WTC11 (cell line): ENCODE results near the gene TMEM229B. TPM values are rescaled to one million over a fixed set of nuclear protein-coding genes. Genes with fewer than 3 reads are reported as not detected.

ENCODE experiments used
- ATAC-seq: fragments of 200-7000 bp; cut with Tn5 transposase; 2 replicates; pipeline ENCODE4 v1.10.0; 2021; ENCODE audit warnings: mild to moderate bottlenecking, moderate library complexity
- CTCF ChIA-PET: fragments of 300-600 bp; sonication (Branson Sonifier 250); formaldehyde crosslinking; loops from one replicate; lab custom pipeline; 2021; ENCODE audit warnings: antibody characterized with exemption; lab: Charles Lee
- POLR2A ChIA-PET: fragments of 350-600 bp; sonication (Branson Sonifier 250); formaldehyde crosslinking; loops from one replicate; lab custom pipeline; 2021; ENCODE audit warnings: antibody characterized with exemption; lab: Charles Lee
- DNase-seq: peaks from one replicate; pipeline ENCODE4 v3.0.0; 2021; ENCODE audit warnings: low spot score
- H3K27ac Mint-ChIP-seq: 2 replicates; pipeline ENCODE4 v1.8.0; 2021; ENCODE audit warnings: mixed read lengths
- H3K27me3 Mint-ChIP-seq: 2 replicates; pipeline ENCODE4 v1.8.0; 2021; ENCODE audit warnings: low read depth, mild to moderate bottlenecking, moderate library complexity, mixed read lengths
- H3K36me3 Mint-ChIP-seq: 2 replicates; pipeline ENCODE4 v1.8.0; 2021; ENCODE audit warnings: mixed read lengths
- H3K4me1 Mint-ChIP-seq: 2 replicates; pipeline ENCODE4 v1.8.0; 2022; ENCODE audit warnings: mixed read lengths
- H3K4me3 Mint-ChIP-seq: 2 replicates; pipeline ENCODE4 v1.8.0; 2021; ENCODE audit warnings: mild to moderate bottlenecking, moderate library complexity, mixed read lengths
- H3K9me3 Mint-ChIP-seq: 2 replicates; pipeline ENCODE4 v1.8.0; 2021; ENCODE audit warnings: mixed read lengths
- ARID4B ChIP-seq: sonication (generic); formaldehyde crosslinking; IDR thresholded peaks from 2 replicates; pipeline ENCODE4 v1.8.0; 2023; ENCODE audit warnings: missing genetic modification reagents, mild to moderate bottlenecking, borderline replicate concordance
- CREB1 ChIP-seq: sonication (generic); formaldehyde crosslinking; IDR thresholded peaks from 2 replicates; pipeline ENCODE4 v1.8.0; 2023; ENCODE audit warnings: mild to moderate bottlenecking, missing genetic modification reagents
- IRF2 ChIP-seq: sonication (generic); formaldehyde crosslinking; IDR thresholded peaks from 2 replicates; pipeline ENCODE4 v1.8.0; 2022; ENCODE audit warnings: low read depth, missing genetic modification reagents, borderline replicate concordance
- MAX ChIP-seq: sonication (generic); formaldehyde crosslinking; IDR thresholded peaks from 2 replicates; pipeline ENCODE4 v1.8.0; 2022; ENCODE audit warnings: mild to moderate bottlenecking, missing genetic modification reagents
- SP1 ChIP-seq: sonication (generic); formaldehyde crosslinking; conservative IDR thresholded peaks from 2 replicates; pipeline ENCODE4 v1.8.1; 2022; ENCODE audit warnings: missing genetic modification reagents
- STAT6 ChIP-seq: sonication (generic); formaldehyde crosslinking; conservative IDR thresholded peaks from 2 replicates; pipeline ENCODE4 v1.8.1; 2023; ENCODE audit warnings: mild to moderate bottlenecking, low read depth, missing genetic modification reagents, moderate library complexity
- ZNF138 ChIP-seq: sonication (generic); formaldehyde crosslinking; conservative IDR thresholded peaks from 2 replicates; pipeline ENCODE4 v1.8.1; 2022; ENCODE audit warnings: mild to moderate bottlenecking, moderate library complexity, missing genetic modification reagents
- ZNF416 ChIP-seq: fragments of 250-450 bp; sonication (Bioruptor Pico); IDR thresholded peaks from 2 replicates; pipeline ENCODE4 v1.9.0; 2021; ENCODE audit warnings: mild to moderate bottlenecking, inconsistent platforms
- ZSCAN18 ChIP-seq: fragments of 250-450 bp; sonication (Bioruptor Pico); IDR thresholded peaks from 2 replicates; pipeline ENCODE4 v2.1.2; 2022; ENCODE audit warnings: mild to moderate bottlenecking, moderate library complexity
- microRNA-seq: library from miRNA; unstranded; fragments of <30 nt; microRNA quantifications from one replicate; pipeline ENCODE4 v1.2.0, GENCODE V29; 2022; ENCODE audit warnings: borderline number of aligned reads
- total RNA-seq: library from RNA; stranded (reverse); gene quantifications from 3 replicates; pipeline ENCODE4 v1.2.3, GENCODE V29; 2021
- TF ChIP-seq, protein P1 (sequence below): fragments of 200-600 bp; IDR thresholded peaks from 2 replicates; pipeline ENCODE4 v1.8.0; 2022; ENCODE audit warnings: antibody characterized with exemption

TMEM229B gene
- total RNA-seq, 1 experiment from 2014 or later: 0.90 TPM

DNA sequence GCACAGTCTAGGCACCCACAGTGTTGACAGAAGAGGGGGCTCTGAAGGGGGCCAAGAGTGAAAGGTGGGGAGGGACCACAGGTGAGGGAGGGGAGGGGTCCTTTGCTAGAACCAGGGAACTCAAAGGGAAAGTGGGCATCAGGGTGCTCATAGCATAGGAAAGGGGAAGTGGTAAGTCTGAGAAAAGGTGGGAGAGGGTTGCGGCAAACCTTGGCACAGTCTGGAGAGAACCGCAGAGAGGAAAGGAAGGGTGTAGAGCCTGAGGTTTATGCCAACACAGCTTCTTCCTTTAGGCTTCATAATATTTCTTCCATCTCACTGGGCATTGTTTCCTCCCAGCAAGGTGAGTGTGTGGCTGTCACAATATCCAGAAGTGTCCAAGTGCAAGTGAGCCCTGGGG lies 65.1 kb downstream of the TMEM229B start:
- CTCF ChIA-PET: interaction anchor here (1.0 kb wide), 1 partner anchor 104 kb away, joined by 4 read pairs; no protein-coding TSS in a partner anchor
- Mint-ChIP-seq H3K27ac (no peak overlapping the region), H3K27me3 (peaks cover 2% of the 10 kb centered on the region; the same call in 1 of the 2 replicates), H3K9me3 (no peaks in the 10 kb centered on the region), H3K4me1 (peaks cover 8% of the 10 kb centered on the region), H3K36me3 (no peaks in the 10 kb centered on the region), H3K4me3 (no peak overlapping the region)
- POLR2A ChIA-PET: no interaction called here
- TF ChIP-seq CREB1 (CRISPR knock-in tag) (no peak), ZSCAN18 (CRISPR knock-in tag) (no peak), MAX (CRISPR knock-in tag) (no peak), ZNF138 (no peak), SP1 (CRISPR knock-in tag) (no peak), IRF2 (CRISPR knock-in tag) (no peak), ZNF416 (CRISPR knock-in tag) (no peak)
- TF ChIP-seq, protein P1, sequence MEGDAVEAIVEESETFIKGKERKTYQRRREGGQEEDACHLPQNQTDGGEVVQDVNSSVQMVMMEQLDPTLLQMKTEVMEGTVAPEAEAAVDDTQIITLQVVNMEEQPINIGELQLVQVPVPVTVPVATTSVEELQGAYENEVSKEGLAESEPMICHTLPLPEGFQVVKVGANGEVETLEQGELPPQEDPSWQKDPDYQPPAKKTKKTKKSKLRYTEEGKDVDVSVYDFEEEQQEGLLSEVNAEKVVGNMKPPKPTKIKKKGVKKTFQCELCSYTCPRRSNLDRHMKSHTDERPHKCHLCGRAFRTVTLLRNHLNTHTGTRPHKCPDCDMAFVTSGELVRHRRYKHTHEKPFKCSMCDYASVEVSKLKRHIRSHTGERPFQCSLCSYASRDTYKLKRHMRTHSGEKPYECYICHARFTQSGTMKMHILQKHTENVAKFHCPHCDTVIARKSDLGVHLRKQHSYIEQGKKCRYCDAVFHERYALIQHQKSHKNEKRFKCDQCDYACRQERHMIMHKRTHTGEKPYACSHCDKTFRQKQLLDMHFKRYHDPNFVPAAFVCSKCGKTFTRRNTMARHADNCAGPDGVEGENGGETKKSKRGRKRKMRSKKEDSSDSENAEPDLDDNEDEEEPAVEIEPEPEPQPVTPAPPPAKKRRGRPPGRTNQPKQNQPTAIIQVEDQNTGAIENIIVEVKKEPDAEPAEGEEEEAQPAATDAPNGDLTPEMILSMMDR: no peak
- DNase-seq (no peak), ATAC-seq (no peak)

DNA sequence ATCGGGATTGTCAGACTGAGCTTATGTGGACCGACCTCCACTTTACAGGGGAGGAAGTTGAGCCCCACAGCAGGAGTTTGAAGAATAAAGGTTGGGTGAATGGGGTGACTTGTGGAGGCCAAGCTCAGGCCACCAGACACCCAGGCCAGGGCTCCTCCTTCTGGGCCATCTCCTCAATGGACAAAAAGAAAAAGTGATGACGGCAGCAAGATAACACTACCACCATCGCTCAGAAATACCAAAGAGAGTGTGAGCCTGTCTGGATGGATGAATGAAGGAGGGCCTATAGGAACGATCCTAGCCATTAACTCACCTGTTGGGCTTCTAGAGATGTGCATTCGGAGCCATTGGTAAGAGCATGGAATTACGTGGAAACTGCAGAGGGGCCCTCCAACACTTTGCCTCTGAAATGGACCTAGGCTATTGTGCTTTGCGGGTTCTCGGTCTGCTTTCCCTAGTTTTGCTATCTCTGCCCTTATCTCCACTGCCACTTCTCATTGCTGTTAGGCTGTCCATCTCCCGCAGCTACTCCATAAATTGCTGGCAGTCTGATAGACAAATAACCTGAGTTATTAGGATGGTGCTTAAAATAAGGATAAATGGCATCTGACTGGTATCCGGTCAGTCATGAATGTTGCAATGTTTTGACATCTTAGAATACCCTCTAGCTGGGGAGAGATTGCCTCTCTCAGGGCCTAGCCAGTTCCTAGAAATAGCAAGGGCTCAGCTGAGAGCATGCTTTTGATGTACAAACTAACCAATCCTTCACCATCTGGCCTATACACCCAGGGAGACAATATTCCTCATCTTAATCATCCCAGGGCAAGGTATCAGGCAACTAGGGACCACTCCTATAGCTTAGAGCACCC lies 66.9 kb downstream of the TMEM229B start:
- POLR2A ChIA-PET: interaction anchor here (0.5 kb wide), 1 partner anchor 211 kb away, joined by 6 read pairs; no protein-coding TSS in a partner anchor
- H3K4me1 Mint-ChIP-seq: no peaks in the 10 kb centered on the region
- H3K27ac Mint-ChIP-seq: no peak overlapping the region
- H3K9me3 Mint-ChIP-seq: no peaks in the 10 kb centered on the region
- no peaks in the 10 kb centered on the region; the same call in 1 of the 2 replicates for H3K27me3 Mint-ChIP-seq
- no peak overlapping the region for H3K4me3 Mint-ChIP-seq
- CTCF ChIA-PET: interaction anchor here (1.6 to 3.5 kb wide), 6 partner anchors 7 to 282 kb away, joined by 10 to 30 read pairs (median 16); partner anchors contain the start of genes ARG2 and PIGH
- ATAC-seq (no peak), DNase-seq (no peak)
- no peaks in the 10 kb centered on the region for H3K36me3 Mint-ChIP-seq
- TF ChIP-seq STAT6 (CRISPR knock-in tag) (no peak), ARID4B (CRISPR knock-in tag) (no peak)

Small RNAs within 50 kb of the gene (microRNA-seq; reads per million reads assigned to microRNA genes)
- gene MIR5694: not detected

Other genes starting within 250 kb of the TMEM229B start
- 18.0 to 21.7 TPM (median 21.0 TPM) in 3 replicates for gene PALS1, start 247.3 kb downstream of the TMEM229B start, total RNA-seq
- 51.1 to 54.0 TPM (median 51.4 TPM) in 3 replicates for gene ATP6V1D, start 128.9 kb downstream of the TMEM229B start, total RNA-seq
- 123 to 137 TPM (median 125 TPM) in 3 replicates for gene EIF2S1, start 128.4 kb downstream of the TMEM229B start, total RNA-seq
- 1.2 to 1.4 TPM (median 1.3 TPM) in 3 replicates for gene PLEK2, start 76.6 kb downstream of the TMEM229B start, total RNA-seq
- gene PLEKHH1, start 44.6 kb upstream of the TMEM229B start, total RNA-seq: 45.4 to 49.8 TPM (median 48.3 TPM) in 3 replicates
- gene PIGH, start 111.5 kb upstream of the TMEM229B start, total RNA-seq: 6.6 to 7.8 TPM (median 6.8 TPM) in 3 replicates
- 29.8 to 38.5 TPM (median 33.0 TPM) in 3 replicates for gene ARG2, start 131.2 kb upstream of the TMEM229B start, total RNA-seq
- 108 to 133 TPM (median 123 TPM) in 3 replicates for gene VTI1B, start 185.9 kb upstream of the TMEM229B start, total RNA-seq
- 103 to 114 TPM (median 110 TPM) in 3 replicates for gene RDH11, start 207.0 kb upstream of the TMEM229B start, total RNA-seq
- 0.55 to 0.77 TPM (median 0.66 TPM) in 3 replicates for gene RDH12, start 213.2 kb upstream of the TMEM229B start, total RNA-seq